Activated CD8-positive, alpha-beta memory T cell treated with anti-CD3 and anti-CD28 coated beads, Interleukin-2, amount 50 U/mL, for 24 hours (primary cell): ENCODE measurements around the gene IGFBPL1.

ENCODE experiments used
- DNase-seq: peaks from one replicate; pipeline ENCODE4 v3.0.0-alpha.2; 2020; ENCODE audit errors: extremely low read depth

Gene IGFBPL1

DNA sequence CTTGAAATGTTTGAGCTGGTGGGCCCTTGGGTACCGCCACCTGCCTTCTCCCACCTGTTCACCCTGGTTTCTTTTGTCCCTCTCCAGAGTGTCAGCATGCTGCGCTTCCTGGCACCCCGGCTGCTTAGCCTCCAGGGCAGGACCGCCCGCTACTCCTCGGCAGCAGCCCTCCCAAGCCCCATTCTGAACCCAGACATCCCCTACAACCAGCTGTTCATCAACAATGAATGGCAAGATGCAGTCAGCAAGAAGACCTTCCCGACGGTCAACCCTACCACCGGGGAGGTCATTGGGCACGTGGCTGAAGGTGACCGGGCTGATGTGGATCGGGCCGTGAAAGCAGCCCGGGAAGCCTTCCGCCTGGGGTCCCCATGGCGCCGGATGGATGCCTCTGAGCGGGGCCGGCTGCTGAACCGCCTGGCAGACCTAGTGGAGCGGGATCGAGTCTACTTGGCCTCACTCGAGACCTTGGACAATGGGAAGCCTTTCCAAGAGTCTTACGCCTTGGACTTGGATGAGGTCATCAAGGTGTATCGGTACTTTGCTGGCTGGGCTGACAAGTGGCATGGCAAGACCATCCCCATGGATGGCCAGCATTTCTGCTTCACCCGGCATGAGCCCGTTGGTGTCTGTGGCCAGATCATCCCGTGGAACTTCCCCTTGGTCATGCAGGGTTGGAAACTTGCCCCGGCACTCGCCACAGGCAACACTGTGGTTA lies 28.4 kb downstream of the IGFBPL1 start:
- DNase-seq, result no peak

DNA sequence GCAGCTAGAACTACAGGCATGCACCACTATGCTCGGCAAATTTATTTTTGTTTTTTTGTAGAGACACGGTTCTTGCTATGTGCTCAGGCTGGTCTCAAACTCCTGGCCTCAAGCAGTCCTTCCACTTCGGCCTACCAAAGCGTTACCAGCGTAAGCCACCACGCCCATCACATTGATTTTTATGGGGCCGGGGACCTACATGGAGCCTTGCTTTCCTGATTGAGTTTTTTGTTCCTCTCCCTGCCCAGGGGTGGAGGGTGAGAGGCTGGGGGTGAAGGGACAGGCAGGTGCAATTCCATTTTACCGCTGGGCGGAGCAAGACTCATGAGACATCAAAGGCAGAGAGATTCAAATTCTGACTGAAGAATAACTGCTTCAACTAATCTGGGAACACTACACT lies 29.8 kb downstream of the IGFBPL1 start:
- no peak for DNase-seq

DNA sequence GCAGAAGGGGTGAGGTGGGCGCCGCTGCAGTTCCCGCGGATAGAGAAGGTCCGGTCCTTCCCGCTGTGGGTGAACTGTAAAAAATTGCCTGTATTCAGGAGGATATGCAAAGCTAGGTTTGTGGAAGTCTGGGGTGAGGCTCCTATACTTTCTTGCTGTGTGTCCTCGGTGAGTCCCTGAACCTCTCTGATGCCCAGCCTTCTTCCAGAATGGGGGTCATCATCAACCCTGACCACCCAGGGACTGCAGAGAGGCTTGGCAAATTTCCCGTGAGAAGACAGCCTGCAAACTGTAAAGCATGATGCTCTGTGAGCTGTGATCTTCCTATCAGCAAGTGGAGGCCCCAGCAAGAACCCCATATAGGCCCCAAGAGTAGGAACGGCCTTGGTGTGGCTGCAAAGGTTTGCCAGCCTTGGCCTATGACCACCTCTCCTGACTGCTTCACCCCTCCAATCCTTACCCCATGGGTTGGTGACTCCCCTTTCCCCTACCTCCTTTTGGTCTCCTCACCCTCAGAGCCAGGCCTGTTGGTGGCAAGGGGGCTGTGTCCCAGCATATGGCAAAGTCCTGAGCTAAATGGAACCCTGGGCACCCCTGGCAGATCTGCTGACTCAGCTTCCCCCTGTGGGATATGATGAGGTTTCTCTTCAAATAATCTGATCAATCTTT lies 31.0 kb downstream of the IGFBPL1 start:
- no peak for DNase-seq

DNA sequence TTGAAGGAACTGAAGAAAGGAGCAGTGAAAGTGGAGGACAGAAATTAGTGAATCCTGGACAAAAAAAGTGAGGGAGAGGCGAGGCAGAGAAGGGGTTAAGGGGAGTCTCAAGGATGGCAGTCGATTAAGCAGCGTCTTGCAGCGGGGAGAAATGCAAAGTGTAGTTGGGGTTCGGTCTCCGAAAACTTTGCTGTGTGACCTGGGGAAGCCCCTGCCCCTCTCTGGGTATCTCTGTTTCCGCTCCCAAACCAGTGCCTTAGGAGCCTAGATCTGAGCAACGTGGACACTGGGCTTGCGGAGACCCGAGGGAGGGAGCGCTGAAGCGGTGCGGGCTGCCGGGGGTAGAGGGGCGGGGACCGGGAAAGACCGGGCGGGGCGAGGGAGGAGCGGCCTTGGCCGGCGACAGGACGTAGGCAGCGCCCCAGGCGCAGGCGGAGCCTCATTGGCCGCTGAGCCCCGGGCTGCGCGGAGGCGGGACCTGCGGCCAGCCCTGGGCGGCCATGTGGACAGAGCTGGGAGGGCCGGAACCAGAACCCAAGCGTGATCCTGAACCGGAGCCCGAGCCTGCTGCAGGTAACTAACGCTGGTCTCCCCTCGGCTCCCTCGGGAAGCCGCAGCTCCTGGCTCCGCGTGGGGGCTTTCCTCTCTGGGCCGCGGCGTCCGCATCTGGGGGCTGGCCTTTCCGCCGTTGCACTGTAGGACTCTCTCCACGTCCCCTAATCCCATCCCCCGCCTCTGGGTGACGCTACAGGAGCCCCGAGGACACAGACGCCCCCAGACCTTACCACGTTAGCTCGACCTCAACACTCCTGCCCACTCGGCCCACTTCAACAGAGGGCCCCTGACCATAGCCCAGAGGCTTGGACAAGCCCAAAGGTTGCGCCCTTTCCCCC lies 31.8 kb downstream of the IGFBPL1 start, which contains the start of gene ALDH1B1:
TSS of gene ALDH1B1 (plus strand) at position 468 of the 893 bp plus-strand sequence. CDS start 3,047 bp downstream, outside the sequence.
- no peak for DNase-seq

DNA sequence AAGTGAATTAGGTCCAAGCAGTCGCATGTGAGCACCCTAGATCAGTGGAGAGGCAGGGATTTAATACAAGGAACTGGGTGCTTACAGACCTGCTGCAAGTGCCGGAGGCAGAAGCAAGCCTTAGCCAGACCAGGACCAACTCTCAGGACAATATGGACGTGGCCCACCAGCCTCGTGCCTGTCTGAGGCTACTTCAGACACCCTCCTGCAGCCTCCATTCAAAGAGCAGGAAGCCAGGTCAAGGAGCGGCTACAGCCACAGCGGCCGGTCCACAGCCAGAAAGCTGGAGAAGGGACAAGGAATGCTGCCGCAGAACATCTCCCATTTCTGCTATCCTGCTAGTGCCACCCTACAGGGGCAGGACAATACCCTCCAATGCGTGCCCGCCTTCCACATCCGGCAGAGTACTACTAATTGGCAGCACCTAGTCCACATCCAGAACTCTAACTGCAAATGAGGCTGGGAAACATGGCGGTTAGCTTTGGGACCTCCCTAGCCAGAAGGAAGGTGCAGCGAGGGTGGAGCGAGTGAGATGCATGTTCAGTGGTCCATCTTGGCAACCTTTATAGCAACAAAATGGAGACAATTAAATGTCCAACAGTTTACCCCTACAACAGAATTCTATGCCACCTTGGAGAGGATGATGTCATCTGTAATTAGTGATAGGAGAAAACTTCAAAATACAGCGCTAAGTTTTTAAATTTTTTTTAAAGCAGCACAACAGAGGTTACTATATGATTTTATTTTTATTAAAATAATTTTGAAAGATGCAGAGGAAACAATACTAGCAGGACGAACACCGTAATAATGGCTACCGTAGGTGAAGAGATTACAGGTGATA lies 32.8 kb downstream of the IGFBPL1 start:
- DNase-seq, result no peak

DNA sequence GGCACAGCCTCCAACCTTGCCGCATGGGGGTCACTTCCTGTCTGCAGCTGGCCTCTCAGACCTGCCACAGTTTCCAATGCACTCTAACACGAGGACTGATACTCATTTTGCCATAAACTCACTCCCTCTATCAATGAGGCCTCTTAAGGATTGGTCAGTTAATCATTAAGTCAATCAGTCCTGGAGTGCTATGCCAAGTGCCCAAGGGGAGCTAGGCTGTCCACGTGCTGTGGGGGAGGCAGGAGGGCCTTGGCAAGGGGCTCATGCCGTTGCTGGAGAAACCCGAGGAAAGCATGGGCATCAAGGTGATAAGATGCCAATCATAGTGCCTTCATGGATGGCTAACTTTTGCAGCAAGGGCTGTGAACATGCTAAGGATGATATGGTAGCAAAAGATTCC lies 33.4 kb downstream of the IGFBPL1 start:
- no peak for DNase-seq

DNA sequence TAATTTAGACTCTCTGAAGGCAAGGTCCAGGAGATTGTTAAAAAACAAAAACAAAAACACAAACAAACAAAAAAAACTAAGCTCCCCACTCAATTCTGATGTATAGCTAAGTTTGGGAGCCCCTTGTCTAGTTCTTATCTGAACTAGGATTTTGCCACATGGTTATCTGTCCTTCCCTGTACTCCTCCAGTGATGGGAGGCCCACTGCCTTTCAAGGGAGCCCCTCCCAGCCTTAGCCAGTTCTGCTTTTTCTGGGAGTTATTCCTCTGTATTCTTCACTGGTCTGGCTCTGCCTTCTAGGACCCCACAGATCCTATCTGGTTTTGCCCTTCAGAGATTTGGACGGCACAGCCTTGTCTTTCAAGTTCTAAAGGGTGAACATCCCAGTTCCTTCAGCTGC lies 33.8 kb downstream of the IGFBPL1 start:
- DNase-seq, result no peak

DNA sequence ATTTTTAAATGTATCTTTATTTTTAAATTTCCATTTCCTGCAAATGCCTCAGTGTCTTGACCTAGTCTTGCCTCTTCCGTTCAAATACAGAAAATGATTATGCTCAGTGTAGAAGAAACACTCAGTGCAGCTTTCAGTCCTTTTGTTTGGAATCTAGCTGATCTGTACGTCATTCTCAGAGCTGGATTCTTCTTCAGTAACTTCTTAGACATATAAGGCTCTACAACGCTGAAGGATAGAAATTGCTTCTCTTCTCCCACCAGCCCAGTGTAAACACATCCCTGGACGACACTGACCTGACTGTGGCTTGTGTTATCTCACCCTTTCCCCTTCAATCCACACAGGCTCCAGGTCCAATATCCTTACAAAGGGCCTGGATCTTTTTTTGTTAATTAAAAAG lies 34.9 kb downstream of the IGFBPL1 start:
- no peak for DNase-seq

DNA sequence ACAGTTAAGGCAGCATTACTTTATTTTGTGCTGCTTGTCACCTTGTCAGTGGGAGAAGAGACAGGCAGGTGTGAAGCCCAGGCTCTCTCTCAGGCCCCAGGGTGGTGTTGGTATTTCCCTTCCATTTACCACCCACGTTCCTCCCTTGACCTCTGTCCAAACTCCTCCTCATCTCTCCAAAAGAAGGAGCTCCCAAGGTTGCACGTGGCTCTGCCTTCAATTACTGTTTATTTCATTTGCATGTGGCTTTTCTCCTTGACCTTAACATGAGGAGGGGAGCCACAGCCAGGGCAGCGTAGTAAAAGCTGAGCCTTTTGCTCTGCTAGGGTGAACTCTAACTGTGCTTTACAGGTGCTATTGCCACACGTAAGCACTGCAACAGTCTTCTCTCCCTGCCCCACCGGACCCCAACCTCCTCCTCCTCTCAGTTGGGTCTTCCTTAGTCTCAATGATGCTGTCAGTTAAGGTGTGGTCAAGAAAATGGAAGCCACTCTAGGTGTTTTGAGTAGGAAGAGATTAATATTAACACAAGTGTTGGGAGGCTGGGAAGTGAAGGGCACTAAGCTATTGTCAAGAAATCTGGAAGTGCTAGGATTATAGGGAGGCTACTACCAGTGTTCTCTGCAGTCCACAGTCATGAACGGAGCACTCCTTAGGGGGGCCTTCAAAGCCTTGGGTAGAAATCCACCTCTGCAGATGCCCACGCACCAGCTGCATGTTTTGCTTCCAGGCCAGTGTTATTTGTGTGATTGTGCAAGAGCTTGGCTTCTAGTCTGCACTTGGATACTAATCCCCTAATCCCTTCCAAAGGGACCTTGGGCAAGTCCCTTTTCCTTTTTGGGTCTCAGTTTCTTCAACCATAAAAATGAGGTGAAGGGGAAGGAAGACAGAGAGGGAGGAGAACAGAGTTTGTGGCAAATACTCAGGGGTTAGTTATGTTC lies 35.7 kb downstream of the IGFBPL1 start:
- DNase-seq, result no peak

DNA sequence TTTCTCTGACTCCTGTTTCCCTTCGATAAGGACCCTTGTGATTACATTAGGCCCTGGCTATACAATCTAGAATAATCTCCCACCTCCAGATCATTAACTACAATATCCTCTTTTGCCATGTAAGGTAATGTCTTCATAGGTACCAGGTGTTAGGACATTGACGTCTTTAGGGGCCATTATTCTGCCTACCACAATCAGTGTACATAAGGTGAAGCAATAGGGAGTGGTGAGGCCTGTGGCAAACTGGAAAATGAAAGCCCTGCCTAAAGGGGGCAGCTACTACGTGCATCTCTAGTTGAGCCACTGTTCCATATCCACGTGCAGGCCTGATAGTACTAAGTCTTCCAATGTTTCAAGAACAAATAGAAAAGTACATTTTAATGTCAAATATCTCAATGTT lies 36.5 kb downstream of the IGFBPL1 start:
- no peak for DNase-seq

DNA sequence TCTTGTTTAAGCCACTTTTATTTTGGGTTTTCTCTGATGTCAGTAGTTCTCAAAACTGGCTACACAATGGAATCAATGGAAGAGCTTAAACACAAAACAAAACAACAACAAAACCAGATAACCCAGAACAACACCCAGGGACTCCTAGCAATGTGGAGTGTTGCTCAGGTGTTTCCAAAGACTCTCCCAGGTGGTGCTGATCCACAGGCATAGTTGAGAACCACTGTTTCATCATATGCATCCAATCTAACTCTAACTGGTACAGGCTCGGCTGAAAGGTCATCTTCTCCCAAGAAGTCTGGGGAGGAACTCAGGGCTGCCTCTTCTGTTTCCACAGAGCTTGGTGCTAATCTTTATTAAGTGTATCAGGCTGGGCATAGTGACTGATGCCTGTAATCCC lies 37.2 kb downstream of the IGFBPL1 start:
- DNase-seq, result no peak

DNA sequence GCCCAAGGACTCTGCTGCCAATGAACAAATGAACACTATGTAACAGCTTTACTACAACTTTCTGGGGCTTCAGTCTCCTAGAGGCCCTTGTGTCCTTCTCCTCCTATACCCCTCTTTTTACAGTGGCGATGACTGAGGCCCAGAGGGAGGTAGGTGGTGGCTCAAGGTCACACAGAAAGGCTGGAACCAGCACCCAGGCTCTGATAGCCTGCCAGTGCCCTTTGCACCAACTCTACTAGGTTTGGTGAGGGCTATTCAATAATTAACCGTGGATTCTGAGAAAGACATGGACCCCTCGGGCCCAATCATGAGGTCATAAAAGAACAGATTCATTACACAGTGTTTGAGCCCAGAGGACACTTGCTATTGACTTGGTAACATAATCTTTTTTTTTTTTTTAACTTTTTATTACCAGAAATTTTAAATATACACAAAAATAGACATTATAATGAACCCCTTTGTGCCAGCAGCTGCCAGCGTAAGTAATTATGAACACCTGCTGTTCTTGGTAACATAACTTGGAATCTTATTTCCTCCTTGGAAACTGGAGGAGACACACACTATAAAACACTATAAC lies 37.8 kb downstream of the IGFBPL1 start:
- DNase-seq, result no peak

DNA sequence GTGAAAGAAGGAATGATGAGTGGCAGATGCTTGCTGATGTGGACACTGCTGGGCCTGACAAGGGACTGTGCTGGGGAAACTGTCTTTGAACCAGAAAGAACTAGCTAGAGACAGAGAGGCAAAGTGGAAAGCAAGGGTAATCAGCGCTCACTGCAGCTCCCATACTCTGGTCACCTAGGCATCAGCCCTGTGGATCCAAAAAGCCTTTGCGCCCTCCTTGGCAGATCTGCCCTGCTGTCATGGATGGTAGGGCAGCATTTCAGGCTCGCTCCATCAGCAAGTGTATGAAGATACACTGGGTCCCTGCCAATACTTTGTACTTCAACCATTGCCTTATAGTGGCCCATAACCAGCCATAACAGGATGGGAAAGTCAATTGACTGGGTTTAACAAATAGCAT lies 38.4 kb downstream of the IGFBPL1 start:
- no peak for DNase-seq

DNA sequence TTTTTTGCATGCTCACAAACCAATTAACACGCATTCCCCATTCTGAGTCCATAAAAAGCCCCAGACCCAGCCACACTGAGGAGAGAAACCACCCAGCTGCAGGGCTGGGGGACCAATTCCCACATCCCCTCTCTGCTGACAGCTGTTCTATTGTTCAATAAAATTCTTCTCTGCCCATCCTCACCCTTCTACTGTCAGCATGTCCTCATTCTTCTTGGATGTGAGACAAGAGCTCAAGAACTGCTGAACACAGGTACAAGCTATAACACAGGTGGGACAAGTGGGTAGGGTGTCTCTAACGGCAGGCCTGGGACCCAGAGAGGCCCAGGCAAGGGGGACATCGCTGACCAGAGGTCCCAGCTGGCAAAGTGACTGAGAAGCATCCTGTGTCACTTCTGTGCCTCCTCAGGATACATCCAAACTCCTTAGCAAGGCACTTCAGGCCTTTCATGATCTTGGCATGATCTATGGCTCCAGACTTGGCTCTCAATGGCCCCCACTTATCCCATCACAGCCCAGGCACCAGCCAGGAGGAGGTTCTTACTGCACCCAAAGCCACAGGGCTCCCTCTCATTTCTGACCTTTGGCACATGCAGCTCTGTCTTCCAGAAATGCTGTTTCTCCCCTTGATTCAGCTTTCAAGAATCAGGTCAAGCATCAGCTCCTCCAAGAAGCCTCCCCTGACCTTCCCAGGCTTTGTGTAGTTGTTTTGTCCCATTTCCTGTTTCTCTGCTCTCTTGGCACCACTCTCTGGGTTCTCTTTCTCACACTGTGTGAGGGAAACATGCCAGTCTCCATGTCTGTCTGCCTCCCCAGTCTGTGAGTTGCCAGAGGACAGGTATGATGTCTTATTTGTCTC lies 39.0 kb downstream of the IGFBPL1 start:
- DNase-seq, result no peak

DNA sequence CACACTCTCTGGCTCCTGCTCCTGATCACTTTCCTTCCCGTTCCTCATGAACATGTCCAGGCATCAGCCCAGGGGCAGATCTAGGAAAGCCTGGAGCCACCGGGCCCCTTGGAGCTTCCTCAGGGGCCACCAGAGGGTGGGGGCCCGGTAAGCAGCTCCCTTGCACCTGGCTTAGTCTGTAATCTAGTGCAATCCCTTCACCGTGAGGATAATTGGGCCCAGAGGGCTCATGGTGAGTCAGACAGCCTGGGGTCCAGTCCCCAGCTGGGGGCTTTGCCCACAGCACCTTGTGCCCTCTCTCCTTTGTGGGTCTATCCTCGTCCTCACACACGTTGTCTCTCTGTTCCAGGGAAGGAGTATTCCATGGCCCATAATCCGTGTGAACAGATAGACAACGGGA lies 42.1 kb downstream of the IGFBPL1 start:
- DNase-seq, result no peak

DNA sequence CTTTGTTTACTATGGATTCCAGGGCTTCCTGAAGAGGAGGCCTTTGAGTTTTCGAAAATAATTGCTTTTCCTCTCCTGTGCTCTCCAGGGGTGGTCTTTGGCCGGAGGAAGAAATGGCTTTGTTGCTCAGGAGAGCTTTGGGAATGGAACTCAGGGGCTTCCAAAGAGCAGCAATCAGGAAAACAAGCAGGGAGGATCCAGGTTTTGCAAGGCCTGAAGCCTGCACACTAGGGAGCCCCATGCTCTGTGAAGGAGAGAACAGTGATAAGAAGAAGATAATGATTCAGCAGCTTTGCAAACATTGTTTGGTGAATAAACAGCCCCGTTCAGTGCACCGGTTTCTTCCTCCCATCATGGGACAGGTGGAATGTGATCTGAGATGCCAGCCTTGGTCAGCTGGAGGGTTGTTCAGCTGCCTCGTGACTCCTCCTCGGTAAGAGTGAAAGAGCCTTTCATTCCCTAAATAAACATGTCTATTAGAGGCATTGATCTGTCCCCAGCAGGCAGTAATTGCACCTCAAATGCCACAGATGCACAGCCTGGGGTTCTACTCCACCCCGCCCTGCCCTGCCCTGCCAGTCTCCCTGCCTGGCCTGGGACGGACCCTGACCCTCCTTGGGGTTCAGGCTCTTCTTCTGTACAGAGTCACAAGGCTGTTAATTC lies 43.3 kb downstream of the IGFBPL1 start:
- no peak for DNase-seq

DNA sequence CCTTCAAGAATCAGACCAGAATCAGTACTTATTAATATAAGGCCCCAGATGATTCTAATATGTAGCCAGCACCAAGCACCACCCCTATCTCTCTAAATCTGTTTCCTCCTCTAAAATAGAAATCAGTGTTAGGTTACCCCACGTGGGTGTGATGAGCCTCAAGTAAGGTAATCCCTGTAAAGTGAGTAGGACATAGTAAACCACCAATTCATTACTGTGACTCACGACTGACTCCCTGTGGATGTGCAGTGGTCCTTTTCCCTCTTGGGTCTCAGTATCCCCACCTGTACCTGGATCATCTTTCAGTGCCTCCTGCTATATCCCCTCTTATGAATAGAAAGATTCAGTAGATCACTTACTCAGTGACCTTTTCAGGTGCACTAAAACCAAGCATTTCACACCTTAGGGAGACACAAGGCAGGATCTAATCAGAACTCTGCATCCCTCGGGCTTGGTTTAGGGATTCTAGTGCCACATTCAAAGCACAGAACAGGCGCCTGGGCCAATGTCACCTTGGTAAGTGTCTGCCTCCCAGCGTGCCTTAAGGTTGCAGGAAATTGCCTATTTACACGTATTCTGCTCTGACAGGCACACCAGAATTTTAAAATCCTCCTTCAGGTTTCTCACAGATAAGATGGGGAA lies 43.9 kb downstream of the IGFBPL1 start:
- DNase-seq, result no peak
